Esophagus squamous epithelium (tissue), 5 donors: ENCODE data around the gene ZFHX3. TPM values are rescaled to one million over a fixed set of nuclear protein-coding genes. Genes with fewer than 3 reads are reported as not detected.

Experiments used
- DNase-seq: peaks from one replicate; lab custom pipeline; 2025; lab: John Stamatoyannopoulos, UW
- H3K27ac ChIP-seq, 4 donors: fragments of 200-600 bp; sonication (generic); one replicate each; pipeline ENCODE4 v1.5.1; 2016 to 2019; ENCODE audit warnings: mild to moderate bottlenecking in 1 of 4
- H3K27me3 ChIP-seq, 4 donors: fragments of 200-600 bp; sonication (generic); 1 replicate in 3 of 4; 2 replicates in 1 of 4; pipeline versions ENCODE4 v1.5.1 to v1.6.0; 2017 to 2021; ENCODE audit warnings: antibody characterized with exemption in 1 of 4
- H3K36me3 ChIP-seq, 3 donors: fragments of 200-600 bp; sonication (generic); one replicate each; pipeline ENCODE4 v1.5.1; 2016 to 2019
- H3K4me1 ChIP-seq, 3 donors: fragments of 200-600 bp; sonication (generic); one replicate each; pipeline ENCODE4 v1.5.1; 2017 to 2019
- H3K4me3 ChIP-seq, 4 donors: fragments of 200-600 bp; sonication (generic); 1 replicate in 3 of 4; 2 replicates in 1 of 4; pipeline ENCODE4 v1.5.1; 2016 to 2019; ENCODE audit warnings: mild to moderate bottlenecking in 2 of 4, moderate library complexity in 1 of 4
- H3K9me3 ChIP-seq, 3 donors: fragments of 200-600 bp; sonication (generic); one replicate each; pipeline ENCODE4 v1.5.1; 2016 to 2019
- CTCF ChIP-seq, 6 experiments: fragments of 450-650 bp in 4 of 6; fragments of 200-600 bp in 2 of 6; sonication (generic) in 2 of 6; IDR thresholded peaks; one replicate each; pipeline ENCODE4 v1.5.1; 2016 to 2019; ENCODE audit warnings: antibody characterized with exemption in 6 of 6, mild to moderate bottlenecking in 4 of 6, moderate library complexity in 4 of 6
- POLR2A ChIP-seq, 4 donors: fragments of 450-650 bp; IDR thresholded peaks; one replicate each; pipeline ENCODE4 v1.6.1; 2017; ENCODE audit warnings: antibody characterized with exemption in 4 of 4, mild to moderate bottlenecking in 4 of 4, moderate library complexity in 3 of 4
- WGBS, 2 donors: methylation state at CpG; one replicate each; pipeline ENCODE4 v1.1.5; 2018; 5-methylcytosine and 5-hydroxymethylcytosine counted together
- intact Hi-C: fragments of 100-400 bp; cut with DNase I; formaldehyde crosslinking; loops from one replicate; pipeline ENCODE4 v1.15.0; 2022
- total RNA-seq, 4 donors: library from RNA; depleted of rRNA; stranded (reverse); fragments of >200 nt; gene quantifications; one replicate each; pipeline ENCODE4 v1.1.0, GENCODE V29; 2016
- donor health status: DM: yes; HTN: yes; CAD: no.

ZFHX3 gene
- total RNA-seq, 4 donors from 2014 or later, result 3.5 to 12.8 (median 4.5) TPM

DNA sequence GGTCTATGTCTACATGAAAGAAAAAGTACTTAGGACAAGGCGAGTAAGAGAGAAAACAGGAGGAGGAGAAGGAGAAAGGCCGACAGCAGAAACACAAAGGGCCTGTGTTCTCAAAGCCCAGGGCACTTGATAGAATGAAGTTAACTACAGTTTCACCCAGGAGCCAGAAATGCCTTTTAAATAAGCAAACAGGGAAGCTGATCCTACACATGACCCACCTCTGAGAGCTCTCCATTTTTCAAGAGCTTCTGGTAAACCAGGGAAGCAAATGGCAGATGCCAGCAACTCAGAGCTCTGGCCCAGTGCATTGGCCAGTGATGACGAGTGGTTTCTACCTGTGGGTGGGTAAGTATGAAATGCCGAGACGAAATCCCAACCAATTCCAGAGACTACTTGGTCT is 163.4 kb downstream of the ZFHX3 start:
- peaks cover 0 to 55% (median 0%) of the 10 kb centered on the region in 3 donors for H3K36me3 ChIP-seq
- H3K27me3 ChIP-seq, result no peaks in the 10 kb centered on the region
- no peak overlapping the region for H3K4me3 ChIP-seq
- TF ChIP-seq POLR2A (IDR thresholded peaks at IDR 0.05), result no peak
- no peak for TF ChIP-seq CTCF (IDR thresholded peaks at IDR 0.05)
- no peak overlapping the region for H3K27ac ChIP-seq
- H3K4me1 ChIP-seq, result peaks cover 0 to 13% (median 0%) of the 10 kb centered on the region in 3 donors
- DNase-seq, result no peak
- WGBS, 2 donors, result 89 to 94% methylated on average over 5 of the region's 5 CpGs
- H3K9me3 ChIP-seq, result no peaks in the 10 kb centered on the region
- intact Hi-C loops, result no loop called here

GRCh38 chr16:72884037-72884436 is 163.9 kb downstream of the ZFHX3 start:
- intact Hi-C loops, result no loop called here
- peaks cover 0 to 49% (median 0%) of the 10 kb centered on the region in 3 donors for H3K36me3 ChIP-seq
- DNase-seq, result no peak
- H3K9me3 ChIP-seq, result no peaks in the 10 kb centered on the region
- 63 to 76% methylated on average over 4 of the region's 4 CpGs for WGBS, 2 donors
- no peak overlapping the region for H3K4me3 ChIP-seq
- TF ChIP-seq CTCF (IDR thresholded peaks at IDR 0.05) (no peak), POLR2A (IDR thresholded peaks at IDR 0.05) (no peak)
- no peaks in the 10 kb centered on the region for H3K27me3 ChIP-seq
- no peak overlapping the region for H3K27ac ChIP-seq
- peaks cover 0 to 14% (median 0%) of the 10 kb centered on the region in 3 donors for H3K4me1 ChIP-seq

GRCh38 chr16:72879846-72880245 is 168.1 kb downstream of the ZFHX3 start:
- WGBS, 2 donors, result 78 to 85% methylated on average over 9 to 11 of the region's 11 CpGs
- no peak for DNase-seq
- TF ChIP-seq CTCF (IDR thresholded peaks at IDR 0.05) (no peak), POLR2A (IDR thresholded peaks at IDR 0.05) (no peak)
- H3K27ac ChIP-seq, result no peak overlapping the region
- no peaks in the 10 kb centered on the region for H3K9me3 ChIP-seq
- intact Hi-C loops, result loop anchor here (10.0 kb wide), 1 partner anchor 115 kb away; no protein-coding TSS in a partner anchor
- H3K36me3 ChIP-seq, result peaks cover 0 to 9% (median 0%) of the 10 kb centered on the region in 3 donors
- H3K4me3 ChIP-seq, result no peak overlapping the region
- H3K27me3 ChIP-seq, result no peaks in the 10 kb centered on the region
- peaks cover 16 to 43% (median 22%) of the 10 kb centered on the region in 3 donors for H3K4me1 ChIP-seq

- H3K4me3 ChIP-seq, result no peak overlapping the region
- 71 to 87% methylated on average over 12 to 13 of the region's 19 CpGs for WGBS, 2 donors
- no peak for DNase-seq
- peaks cover 16 to 50% (median 26%) of the 10 kb centered on the region in 3 donors for H3K4me1 ChIP-seq
- peak overlapping the region in 2 of 4 donors; percentile 5 to 44 for H3K27ac ChIP-seq
- H3K27me3 ChIP-seq, result no peaks in the 10 kb centered on the region
- intact Hi-C loops, result loop anchor here (10.0 kb wide), 1 partner anchor 116 kb away; no protein-coding TSS in a partner anchor
- no peaks in the 10 kb centered on the region for H3K36me3 ChIP-seq
- H3K9me3 ChIP-seq, result no peaks in the 10 kb centered on the region
- TF ChIP-seq CTCF (IDR thresholded peaks at IDR 0.05) (no peak), POLR2A (IDR thresholded peaks at IDR 0.05) (no peak)
These were observed 169.3 kb downstream of the ZFHX3 start for GRCh38 chr16:72878301-72879269.
